Erythroblast (primary cell): ENCODE results near the gene GLYAT.
A peak's percentile ranks its signal among the peaks of the same experiment; 100 is the strongest.

Experiments
- DNase-seq, 2 experiments: peaks; one replicate each; lab custom pipeline; 2025; lab: John Stamatoyannopoulos, UW
- GATA1 ChIP-seq: IDR thresholded peaks from 2 replicates; pipeline ENCODE4 v1.6.1; 2011; ENCODE audit warnings: low read depth, mild to moderate bottlenecking, control low read depth, low read length, moderate library complexity
- POLR2A ChIP-seq: IDR thresholded peaks from 2 replicates; pipeline ENCODE4 v1.6.1; 2011; ENCODE audit warnings: mild to moderate bottlenecking, low read length

Gene GLYAT, protein sequence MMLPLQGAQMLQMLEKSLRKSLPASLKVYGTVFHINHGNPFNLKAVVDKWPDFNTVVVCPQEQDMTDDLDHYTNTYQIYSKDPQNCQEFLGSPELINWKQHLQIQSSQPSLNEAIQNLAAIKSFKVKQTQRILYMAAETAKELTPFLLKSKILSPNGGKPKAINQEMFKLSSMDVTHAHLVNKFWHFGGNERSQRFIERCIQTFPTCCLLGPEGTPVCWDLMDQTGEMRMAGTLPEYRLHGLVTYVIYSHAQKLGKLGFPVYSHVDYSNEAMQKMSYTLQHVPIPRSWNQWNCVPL

GRCh38 chr11:58731819-58732218, at the start of gene GLYAT:
Gene GLYAT (minus strand): TSS chr11:58731943. CDS start chr11:58724496, 7,447 bp downstream.
- TF ChIP-seq GATA1, result no peak
- TF ChIP-seq POLR2A, result no peak
- DNase-seq, result no peak

- TF ChIP-seq GATA1, result no peak
- no peak for TF ChIP-seq POLR2A
- no peak for DNase-seq
Observed at GRCh38 chr11:58781345-58781744, 49.6 kb upstream of the GLYAT start.

GRCh38 chr11:58780578-58780977, 48.8 kb upstream of the GLYAT start:
- no peak for DNase-seq
- TF ChIP-seq POLR2A (no peak), GATA1 (no peak)

DNA sequence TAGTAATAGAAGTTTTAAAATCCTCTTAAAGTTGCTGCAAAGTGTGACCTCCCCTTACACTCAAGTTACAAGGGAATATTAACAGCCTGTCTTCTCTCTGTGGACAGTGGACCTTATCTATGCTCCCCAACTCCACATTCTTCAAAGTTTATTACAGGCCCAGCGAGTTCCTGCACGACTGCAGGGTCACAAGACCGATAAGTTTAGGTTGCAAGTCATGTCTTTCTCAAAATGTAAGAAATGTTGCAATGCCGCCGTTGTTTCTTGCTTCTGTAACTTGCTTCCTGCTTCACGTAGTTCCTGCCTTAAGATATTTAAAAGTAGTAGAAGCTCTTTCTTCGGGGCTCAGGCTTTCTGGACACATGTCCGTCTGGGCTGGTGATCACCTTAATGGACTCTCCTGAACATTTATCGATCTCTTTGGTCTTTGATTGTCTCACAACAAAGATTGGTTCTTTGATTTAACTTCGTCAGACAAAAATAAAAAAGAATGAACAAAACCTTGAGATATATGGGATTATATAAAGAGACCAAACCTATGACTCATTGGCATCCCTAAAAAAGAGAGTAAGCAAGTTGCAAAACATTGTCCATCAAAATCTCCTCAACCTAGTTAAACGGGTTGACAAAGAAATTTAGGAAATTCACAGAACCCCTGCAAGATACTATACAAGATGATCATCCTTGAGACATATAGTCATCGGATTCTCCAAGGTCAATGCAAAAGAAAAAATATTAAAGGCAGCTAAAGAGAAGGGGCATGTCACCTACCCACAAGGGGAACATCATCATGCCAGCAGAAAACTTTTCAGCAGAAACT, 45.4 kb upstream of the GLYAT start:
- DNase-seq, result peak; percentile 89 to 93
- TF ChIP-seq POLR2A, result no peak
- TF ChIP-seq GATA1, result no peak

DNA sequence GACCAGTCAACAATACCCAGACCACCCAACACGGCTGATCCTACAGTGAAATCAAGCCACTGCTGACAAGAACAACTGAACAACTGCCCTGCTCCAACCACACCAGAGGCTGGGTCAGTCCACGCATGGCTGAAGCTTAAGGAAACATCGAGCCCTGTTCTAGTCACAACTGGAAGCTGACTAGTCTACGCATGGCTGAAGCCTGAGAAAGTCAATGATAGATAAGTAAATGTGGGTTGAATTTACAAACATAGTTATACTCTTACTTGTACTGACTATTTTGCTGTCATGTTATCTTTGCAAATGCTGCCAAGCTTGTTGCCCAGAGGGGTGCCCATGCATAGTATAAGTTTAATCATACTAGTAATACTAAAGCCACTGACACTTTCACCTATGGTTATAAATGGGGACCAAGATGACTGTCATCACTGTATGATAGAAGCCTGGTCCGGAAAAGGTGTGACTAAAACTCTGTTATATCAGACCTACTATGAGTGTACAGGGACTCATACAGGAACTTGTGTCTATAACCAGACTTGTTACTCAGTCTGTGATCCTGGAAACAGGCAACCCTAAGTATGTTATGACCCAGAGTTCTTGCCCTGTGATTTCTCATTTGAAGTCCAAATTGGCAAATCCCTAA, 43.4 kb upstream of the GLYAT start:
- peak; percentile 3 to 55 for DNase-seq
- TF ChIP-seq POLR2A (no peak), GATA1 (no peak)

- TF ChIP-seq POLR2A, result no peak
- no peak for TF ChIP-seq GATA1
- peak; percentile 67 to 71 for DNase-seq
Observed at GRCh38 chr11:58774164-58774593, 42.4 kb upstream of the GLYAT start.

DNA sequence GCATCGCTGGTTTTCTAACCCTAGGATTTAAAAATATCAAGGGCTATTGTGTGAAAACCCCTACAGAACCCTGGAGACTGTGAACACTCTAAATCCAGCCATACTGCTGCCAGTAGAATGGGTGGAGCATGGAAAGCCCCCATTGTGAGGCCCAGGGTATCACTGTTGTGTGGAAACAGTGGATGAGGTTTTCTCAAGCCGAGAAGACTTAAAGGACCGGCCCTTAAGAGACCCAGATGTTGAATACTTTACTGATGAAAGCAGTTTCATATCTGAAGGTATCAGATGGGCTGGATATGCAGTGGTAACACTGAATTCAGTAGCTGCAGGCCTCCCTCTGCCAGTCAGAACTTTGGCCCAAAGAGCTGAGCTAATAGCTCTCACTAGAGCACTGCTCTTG, 41.6 kb upstream of the GLYAT start:
- no peak for TF ChIP-seq GATA1
- TF ChIP-seq POLR2A, result no peak
- DNase-seq, result peak; percentile 43 to 50

GRCh38 chr11:58772329-58773285, 40.9 kb upstream of the GLYAT start:
- TF ChIP-seq GATA1 (no peak), POLR2A (no peak)
- DNase-seq, result peak; percentile 8 to 45

DNA sequence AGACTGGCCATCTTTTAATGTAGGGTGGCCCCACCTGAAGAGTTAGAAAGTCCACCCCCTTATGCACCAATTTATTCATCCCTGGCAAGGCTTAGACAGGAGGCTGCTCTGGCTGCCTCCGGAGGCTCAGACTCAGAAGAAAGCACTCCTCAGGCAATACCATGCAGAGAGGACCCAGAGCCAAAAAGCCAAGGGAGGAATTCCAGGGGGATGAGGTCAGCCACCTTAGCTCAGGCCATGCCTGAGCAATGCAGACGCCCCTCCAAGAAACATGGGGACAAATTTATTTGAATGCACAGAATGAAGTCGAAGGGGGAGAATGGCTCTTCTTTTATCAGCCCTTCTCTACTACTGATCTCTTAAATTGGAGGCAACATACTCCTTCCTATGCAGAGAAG, 39.7 kb upstream of the GLYAT start:
- TF ChIP-seq POLR2A (no peak), GATA1 (no peak)
- peak in 1 of 2 experiments; percentile 55 for DNase-seq

GRCh38 chr11:58770627-58771457, 39.1 kb upstream of the GLYAT start:
- DNase-seq, result peak; percentile 82 to 90
- TF ChIP-seq POLR2A, result no peak
- TF ChIP-seq GATA1, result no peak

GRCh38 chr11:58770166-58770565, 38.4 kb upstream of the GLYAT start:
- TF ChIP-seq POLR2A, result no peak
- TF ChIP-seq GATA1, result no peak
- DNase-seq, result peak; percentile 81 to 84

- DNase-seq, result peak; percentile 33 to 62
- TF ChIP-seq POLR2A, result no peak
Observed at GRCh38 chr11:58769308-58769707, 37.6 kb upstream of the GLYAT start.
